PC-3 (cell line): Measurements from ENCODE around the gene CERKL. TPM values are rescaled to one million over a fixed set of nuclear protein-coding genes. Genes with fewer than 3 reads are reported as not detected.

ENCODE experiments used
- ATAC-seq: fragments of 200-7000 bp; cut with Tn5 transposase; 2 replicates; pipeline ENCODE4 v1.9.1; 2020; ENCODE audit warnings: mild to moderate bottlenecking, moderate library complexity
- BruUV-seq: library from RNA; stranded (reverse); fragments of 400-500 nt; replicated peaks from 2 replicates; lab custom pipeline; 2021; lab: Mats Ljungman, UMichigan
- CTCF ChIA-PET: fragments of 300-600 bp; sonication (Branson Sonifier 250); formaldehyde crosslinking; loops from one replicate; lab custom pipeline; 2022; ENCODE audit warnings: antibody characterized with exemption; lab: Charles Lee
- POLR2A ChIA-PET: fragments of 300-600 bp; sonication (Branson Sonifier 250); formaldehyde crosslinking; loops from one replicate; lab custom pipeline; 2022; ENCODE audit warnings: antibody characterized with exemption; ENCODE audit not compliant: unreplicated experiment; lab: Charles Lee
- DNase-seq: peaks from one replicate; pipeline ENCODE4 v3.0.0-alpha.2; 2015
- H2AFZ ChIP-seq: fragments of 300-600 bp; sonication (generic); 2 replicates; pipeline ENCODE4 v1.6.0; 2016; ENCODE audit warnings: antibody characterized with exemption, low read length
- H3F3A ChIP-seq: fragments of 300-600 bp; sonication (generic); one replicate; pipeline ENCODE4 v1.6.0; 2017; ENCODE audit warnings: antibody characterized with exemption, low read length, control low read depth, mild to moderate bottlenecking; ENCODE audit not compliant: unreplicated experiment
- H3K27ac ChIP-seq: fragments of 300-600 bp; sonication (generic); 2 replicates; pipeline ENCODE4 v1.5.1; 2016; ENCODE audit warnings: mild to moderate bottlenecking, low read length
- H3K27me3 ChIP-seq: fragments of 300-600 bp; sonication (generic); 2 replicates; pipeline ENCODE4 v1.6.1; 2016; ENCODE audit warnings: low read length, mixed read lengths
- H3K36me3 ChIP-seq: fragments of 300-600 bp; sonication (generic); 2 replicates; pipeline ENCODE4 v1.6.1; 2016; ENCODE audit warnings: low read depth, mixed run types, low read length, mixed read lengths
- H3K4me1 ChIP-seq: fragments of 300-600 bp; sonication (generic); 2 replicates; pipeline ENCODE4 v1.5.1; 2016; ENCODE audit warnings: low read length; ENCODE audit not compliant: insufficient read depth
- H3K4me2 ChIP-seq: fragments of 300-600 bp; sonication (generic); 2 replicates; pipeline ENCODE4 v1.6.0; 2016; ENCODE audit warnings: low read length
- H3K4me3 ChIP-seq: fragments of 300-600 bp; sonication (generic); 2 replicates; pipeline ENCODE4 v1.5.1; 2016; ENCODE audit warnings: mild to moderate bottlenecking, low read length, mixed read lengths
- H3K79me2 ChIP-seq: fragments of 300-600 bp; sonication (generic); 2 replicates; pipeline ENCODE4 v1.6.1; 2017; ENCODE audit warnings: low read length, mixed read lengths
- H3K9ac ChIP-seq: fragments of 300-600 bp; sonication (generic); 2 replicates; pipeline ENCODE4 v1.6.0; 2016; ENCODE audit warnings: mild to moderate bottlenecking, low read length
- H3K9me2 ChIP-seq: fragments of 300-600 bp; sonication (generic); replicated peaks from 2 replicates; pipeline ENCODE4 v1.6.1; 2016; ENCODE audit warnings: mixed run types, low read length, mixed read lengths
- H3K9me3 ChIP-seq: fragments of 300-600 bp; sonication (generic); 2 replicates; pipeline ENCODE4 v1.6.1; 2016; ENCODE audit warnings: low read length, mixed read lengths
- H4K20me1 ChIP-seq: fragments of 300-600 bp; sonication (generic); 2 replicates; pipeline ENCODE4 v1.6.1; 2016; ENCODE audit warnings: low read length, mixed read lengths
- EZH2 ChIP-seq: fragments of 300-600 bp; sonication (generic); IDR thresholded peaks from one replicate; pipeline ENCODE4 v1.6.1; 2017; ENCODE audit warnings: antibody characterized with exemption, mild to moderate bottlenecking, low read length; ENCODE audit not compliant: unreplicated experiment
- EZH2phosphoT487 ChIP-seq: fragments of 300-600 bp; sonication (generic); IDR thresholded peaks from 2 replicates; pipeline ENCODE4 v1.6.1; 2018; ENCODE audit warnings: mild to moderate bottlenecking, antibody characterized with exemption, low read length, borderline replicate concordance
- intact Hi-C: fragments of 100-400 bp; cut with micrococcal nuclease; formaldehyde crosslinking; loops from 2 replicates; pipeline ENCODE4 v1.9.0; 2023
- total RNA-seq: library from RNA; depleted of rRNA; stranded (reverse); fragments of >200 nt; gene quantifications from 2 replicates; pipeline ENCODE4 v1.2.3, GENCODE V29; 2014
- TF ChIP-seq, protein P1 (sequence below): fragments of 300-600 bp; sonication (generic); conservative IDR thresholded peaks from 2 replicates; pipeline ENCODE4 v1.5.1; 2017; ENCODE audit warnings: antibody characterized with exemption, low read depth, mild to moderate bottlenecking, low read length

CERKL gene
- total RNA-seq, 1 experiment from 2014 or later: 0.98 TPM

DNA sequence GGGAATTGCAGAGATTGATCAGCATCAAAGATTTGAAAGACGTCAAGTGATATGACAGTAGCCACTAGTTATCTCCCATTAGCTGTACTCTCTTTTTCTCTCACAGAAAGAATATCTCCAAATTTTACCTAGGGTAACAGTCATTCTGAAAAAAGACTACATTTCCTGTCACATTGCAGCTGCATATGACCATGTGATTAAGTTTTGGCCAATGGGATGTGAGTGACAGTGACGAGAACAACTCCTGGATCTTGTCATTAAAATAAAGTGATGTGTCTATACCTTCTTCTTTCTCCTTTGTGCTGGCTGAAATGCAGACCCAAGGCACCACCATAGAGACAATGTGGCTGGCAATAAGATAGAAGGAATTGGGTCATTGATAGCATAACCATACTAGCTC lies 34.0 kb upstream of the CERKL start:
- Histone ChIP-seq H3K9me3 (no peaks in the 10 kb centered on the region), H3K27ac (no peak overlapping the region), H3K4me2 (no peak overlapping the region), H3F3A (no peaks in the 10 kb centered on the region), H4K20me1 (no peaks in the 10 kb centered on the region), H3K79me2 (no peaks in the 10 kb centered on the region), H3K9me2 (no peaks in the 10 kb centered on the region), H2AFZ (no peak overlapping the region), H3K36me3 (no peaks in the 10 kb centered on the region), H3K27me3 (peaks cover 8% of the 10 kb centered on the region; the same call in 1 of the 2 replicates), H3K4me1 (no peaks in the 10 kb centered on the region), H3K4me3 (no peak overlapping the region), H3K9ac (no peak overlapping the region)
- CTCF ChIA-PET: no interaction called here
- ATAC-seq (no peak), DNase-seq (no peak)
- TF ChIP-seq EZH2: no peak
- TF ChIP-seq EZH2phosphoT487: no peak
- TF ChIP-seq, protein P1, sequence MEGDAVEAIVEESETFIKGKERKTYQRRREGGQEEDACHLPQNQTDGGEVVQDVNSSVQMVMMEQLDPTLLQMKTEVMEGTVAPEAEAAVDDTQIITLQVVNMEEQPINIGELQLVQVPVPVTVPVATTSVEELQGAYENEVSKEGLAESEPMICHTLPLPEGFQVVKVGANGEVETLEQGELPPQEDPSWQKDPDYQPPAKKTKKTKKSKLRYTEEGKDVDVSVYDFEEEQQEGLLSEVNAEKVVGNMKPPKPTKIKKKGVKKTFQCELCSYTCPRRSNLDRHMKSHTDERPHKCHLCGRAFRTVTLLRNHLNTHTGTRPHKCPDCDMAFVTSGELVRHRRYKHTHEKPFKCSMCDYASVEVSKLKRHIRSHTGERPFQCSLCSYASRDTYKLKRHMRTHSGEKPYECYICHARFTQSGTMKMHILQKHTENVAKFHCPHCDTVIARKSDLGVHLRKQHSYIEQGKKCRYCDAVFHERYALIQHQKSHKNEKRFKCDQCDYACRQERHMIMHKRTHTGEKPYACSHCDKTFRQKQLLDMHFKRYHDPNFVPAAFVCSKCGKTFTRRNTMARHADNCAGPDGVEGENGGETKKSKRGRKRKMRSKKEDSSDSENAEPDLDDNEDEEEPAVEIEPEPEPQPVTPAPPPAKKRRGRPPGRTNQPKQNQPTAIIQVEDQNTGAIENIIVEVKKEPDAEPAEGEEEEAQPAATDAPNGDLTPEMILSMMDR: no peak
- no TSS peak for BruUV-seq
- POLR2A ChIA-PET: no interaction called here
- intact Hi-C loops: no loop called here

DNA sequence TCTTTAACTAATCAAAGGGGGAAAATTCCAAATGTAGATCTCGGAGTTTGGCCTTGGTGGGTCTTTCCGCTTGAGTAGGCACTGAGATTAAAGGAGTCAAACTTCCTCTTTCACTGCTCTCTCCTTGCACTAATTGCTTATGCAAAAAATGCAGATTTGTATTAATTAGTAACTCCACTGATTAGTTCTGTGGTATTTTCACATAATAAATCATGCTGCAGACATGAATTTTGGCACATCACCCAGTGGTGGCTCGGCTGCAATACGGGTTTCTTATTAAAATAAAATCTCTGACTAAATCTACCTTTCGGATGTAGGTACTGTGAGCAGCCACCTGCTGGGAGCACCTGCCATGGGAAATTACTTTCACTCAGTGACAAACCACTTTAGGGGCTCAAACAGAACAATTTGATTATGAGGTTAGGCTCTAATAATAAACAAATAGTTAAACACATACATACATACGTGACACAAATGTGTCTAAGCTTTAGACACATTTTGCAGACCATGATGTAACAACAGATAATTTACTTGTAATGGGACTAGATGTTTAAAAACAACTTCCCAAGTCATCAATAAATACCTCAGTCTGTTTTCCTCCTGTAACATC lies 29.8 kb upstream of the CERKL start:
- H3K4me3 ChIP-seq: no peak overlapping the region
- ChIA-PET POLR2A (no interaction called here), CTCF (no interaction called here)
- H3K4me2 ChIP-seq: no peak overlapping the region
- no peak for ATAC-seq
- H3K9ac ChIP-seq: no peak overlapping the region
- H3F3A ChIP-seq: no peaks in the 10 kb centered on the region
- H3K9me3 ChIP-seq: no peaks in the 10 kb centered on the region
- peaks cover 17% of the 10 kb centered on the region for H3K27me3 ChIP-seq
- no TSS peak for BruUV-seq
- H2AFZ ChIP-seq: no peak overlapping the region
- no peak overlapping the region for H3K27ac ChIP-seq
- intact Hi-C loops: no loop called here
- no peak for DNase-seq
- no peaks in the 10 kb centered on the region for H3K9me2 ChIP-seq
- H4K20me1 ChIP-seq: no peaks in the 10 kb centered on the region
- H3K36me3 ChIP-seq: no peaks in the 10 kb centered on the region
- TF ChIP-seq EZH2phosphoT487 (no peak), EZH2 (no peak)
- TF ChIP-seq, protein P1: no peak
- H3K4me1 ChIP-seq: no peaks in the 10 kb centered on the region
- H3K79me2 ChIP-seq: no peaks in the 10 kb centered on the region

DNA sequence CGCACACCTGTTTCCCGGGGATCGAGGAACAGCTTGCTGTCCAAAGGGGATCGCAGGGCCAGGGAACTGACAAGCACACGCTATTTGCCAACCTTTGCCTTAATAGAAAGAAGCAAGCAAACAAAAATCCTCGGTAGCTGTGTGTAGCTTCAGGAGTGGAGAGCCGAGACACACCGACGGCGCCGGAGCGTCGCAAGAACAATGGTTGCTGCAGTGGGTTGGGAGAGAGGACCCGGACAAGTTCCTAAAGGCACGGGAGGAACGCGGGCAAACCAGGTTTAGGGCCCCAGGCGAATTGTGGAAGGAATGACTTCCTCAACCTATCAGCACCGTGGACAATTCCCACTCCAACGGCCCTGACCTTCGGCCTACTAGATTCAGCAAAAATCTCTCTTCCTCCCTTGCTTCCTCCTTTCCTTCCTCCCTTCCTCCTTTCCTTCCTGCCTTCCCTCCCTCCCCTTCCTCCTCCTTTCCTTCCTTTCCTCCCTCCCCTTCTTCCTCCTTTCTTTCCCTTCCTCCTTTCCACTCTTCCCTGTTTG lies 28.3 kb upstream of the CERKL start:
- no peak for TF ChIP-seq EZH2
- no peak for TF ChIP-seq EZH2phosphoT487
- TF ChIP-seq, protein P1: no peak
- H3F3A ChIP-seq: no peaks in the 10 kb centered on the region
- H4K20me1 ChIP-seq: no peaks in the 10 kb centered on the region
- no peak overlapping the region for H3K27ac ChIP-seq
- H3K9me2 ChIP-seq: no peaks in the 10 kb centered on the region
- no peaks in the 10 kb centered on the region for H3K9me3 ChIP-seq
- BruUV-seq: no TSS peak
- no peak overlapping the region for H3K4me2 ChIP-seq
- no peak overlapping the region for H3K4me3 ChIP-seq
- CTCF ChIA-PET: no interaction called here
- DNase-seq: no peak
- no peak overlapping the region for H2AFZ ChIP-seq
- H3K36me3 ChIP-seq: no peaks in the 10 kb centered on the region
- H3K9ac ChIP-seq: no peak overlapping the region
- ATAC-seq: no peak
- peaks cover 23% of the 10 kb centered on the region for H3K27me3 ChIP-seq
- intact Hi-C loops: no loop called here
- H3K4me1 ChIP-seq: no peaks in the 10 kb centered on the region
- no peaks in the 10 kb centered on the region for H3K79me2 ChIP-seq
- POLR2A ChIA-PET: no interaction called here
